Measurements from ENCODE around the gene ACVRL1. TPM values are rescaled to one million over a fixed set of nuclear protein-coding genes. Genes with fewer than 3 reads are reported as not detected.

ACVRL1 gene
- total and polyA plus RNA-seq, 10 of the 15 experiments (the other 5 are each of a cell fraction or from before 2014, with no cell fraction given) = not detected

- Histone ChIP-seq H3K79me2 (ENCODE audit: control insufficient read depth, insufficient read depth, low read length) (no peaks in the 10 kb centered on the region), H3K9ac (ENCODE audit: control insufficient read depth, insufficient read depth, low read length) (no peak overlapping the region), H3K4me1 (ENCODE audit: control insufficient read depth, insufficient read depth, low read length) (no peaks in the 10 kb centered on the region), H3K4me3 (no peak overlapping the region), H4K20me1 (ENCODE audit: control insufficient read depth, insufficient read depth) (no peaks in the 10 kb centered on the region), H3K36me3 (ENCODE audit: control insufficient read depth in 2 of 2, insufficient read depth in 2 of 2, low read length in 1 of 2) (no peaks in the 10 kb centered on the region), H2AFZ (ENCODE audit: control insufficient read depth, low read depth, low read length) (no peak overlapping the region), H3K27ac (ENCODE audit: control insufficient read depth, insufficient read depth) (no peak overlapping the region), H3K4me2 (ENCODE audit: control insufficient read depth, insufficient read depth) (no peak overlapping the region), H3K27me3 (replicated peaks in 1 of 2; ENCODE audit: control insufficient read depth in 2 of 2, insufficient read depth in 2 of 2, low read length in 1 of 2) (peaks cover 0 to 1% of the 10 kb centered on the region in 2 experiments; a peak in 2 of 4 replicates), H3K9me3 (replicated peaks; ENCODE audit: control insufficient read depth, insufficient read depth, low read length) (peaks cover 8% of the 10 kb centered on the region; the same call in 2 of the 3 replicates)
- ChIA-PET CTCF (no interaction called here), RAD21 (ENCODE audit: unreplicated experiment) (no interaction called here), SMC1A (ENCODE audit: uncharacterized antibody, unreplicated experiment) (no interaction called here), POLR2A (no interaction called here)
- BruUV-seq (replicated peaks) = no TSS peak
- 18% methylated on average over 6 of the region's 6 CpGs for WGBS (ENCODE audit: insufficient coverage, insufficient replicate concordance, low lambda C conversion rate, missing lambda C conversion rate)
- in situ Hi-C loops (cut with MboI) = no loop called here
- FAIRE-seq (no peak), ATAC-seq (no peak), DNase-seq (ENCODE audit: low read depth, low spot score) (no peak)
- TF ChIP-seq EGR1 (IDR thresholded peaks at IDR 0.05; ENCODE audit: borderline replicate concordance in 1 of 2, low read depth in 2 of 2, low read length in 2 of 2) = no peak
- intact Hi-C loops (cut with micrococcal nuclease; ENCODE audit: unreplicated experiment) = no loop called here
Observed at GRCh38 chr12:51942501-51943000, 35.2 kb downstream of the ACVRL1 start.

DNA sequence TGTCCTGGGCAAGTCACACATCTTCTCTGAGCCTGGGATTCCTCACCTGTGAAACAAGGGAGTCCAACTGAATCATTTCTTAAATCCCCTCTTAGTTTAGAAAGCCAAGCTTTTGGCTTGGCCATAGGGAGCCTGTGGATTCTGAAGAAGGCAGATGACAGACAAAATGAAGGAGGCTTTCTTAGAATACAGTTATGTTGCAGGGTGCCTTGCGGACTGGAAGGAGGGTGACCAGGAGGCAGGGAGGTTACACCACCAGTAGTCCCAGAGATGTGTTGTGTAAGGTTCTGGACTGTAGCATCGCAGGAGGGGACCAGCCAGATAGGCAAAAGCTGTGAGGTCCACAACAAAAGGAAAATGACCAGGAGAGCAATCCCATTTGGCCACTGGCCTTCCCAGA, 36.0 kb downstream of the ACVRL1 start:
- TF ChIP-seq NRF1 (conservative IDR thresholded peaks at IDR 0.05; ENCODE audit: low read depth, low read length) (no peak), DPF2 (IDR thresholded peaks at IDR 0.05) (no peak), JUNB (IDR thresholded peaks at IDR 0.05) (no peak), NFXL1 (IDR thresholded peaks at IDR 0.05; ENCODE audit: borderline replicate concordance) (no peak), TCF7 (IDR thresholded peaks at IDR 0.05; ENCODE audit: borderline replicate concordance) (no peak), CEBPB (IDR thresholded peaks at IDR 0.05; ENCODE audit: borderline replicate concordance in 1 of 2, low read depth in 2 of 2, low read length in 2 of 2) (no peak), HDAC6 (IDR thresholded peaks at IDR 0.05; ENCODE audit: unreplicated experiment) (no peak), RUNX3 (IDR thresholded peaks at IDR 0.05; ENCODE audit: low read length) (no peak), SPI1 (IDR thresholded peaks at IDR 0.05; ENCODE audit: borderline replicate concordance, insufficient read depth, low read depth, low read length) (no peak), CHD4 (IDR thresholded peaks at IDR 0.05) (no peak)
- TF ChIP-seq, protein P1, sequence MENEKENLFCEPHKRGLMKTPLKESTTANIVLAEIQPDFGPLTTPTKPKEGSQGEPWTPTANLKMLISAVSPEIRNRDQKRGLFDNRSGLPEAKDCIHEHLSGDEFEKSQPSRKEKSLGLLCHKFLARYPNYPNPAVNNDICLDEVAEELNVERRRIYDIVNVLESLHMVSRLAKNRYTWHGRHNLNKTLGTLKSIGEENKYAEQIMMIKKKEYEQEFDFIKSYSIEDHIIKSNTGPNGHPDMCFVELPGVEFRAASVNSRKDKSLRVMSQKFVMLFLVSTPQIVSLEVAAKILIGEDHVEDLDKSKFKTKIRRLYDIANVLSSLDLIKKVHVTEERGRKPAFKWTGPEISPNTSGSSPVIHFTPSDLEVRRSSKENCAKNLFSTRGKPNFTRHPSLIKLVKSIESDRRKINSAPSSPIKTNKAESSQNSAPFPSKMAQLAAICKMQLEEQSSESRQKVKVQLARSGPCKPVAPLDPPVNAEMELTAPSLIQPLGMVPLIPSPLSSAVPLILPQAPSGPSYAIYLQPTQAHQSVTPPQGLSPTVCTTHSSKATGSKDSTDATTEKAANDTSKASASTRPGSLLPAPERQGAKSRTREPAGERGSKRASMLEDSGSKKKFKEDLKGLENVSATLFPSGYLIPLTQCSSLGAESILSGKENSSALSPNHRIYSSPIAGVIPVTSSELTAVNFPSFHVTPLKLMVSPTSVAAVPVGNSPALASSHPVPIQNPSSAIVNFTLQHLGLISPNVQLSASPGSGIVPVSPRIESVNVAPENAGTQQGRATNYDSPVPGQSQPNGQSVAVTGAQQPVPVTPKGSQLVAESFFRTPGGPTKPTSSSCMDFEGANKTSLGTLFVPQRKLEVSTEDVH (IDR thresholded peaks at IDR 0.05; ENCODE audit: low read depth, partially characterized antibody) = no peak
- ATAC-seq = no peak

More for the DNA sequence above, 36.0 kb downstream of the ACVRL1 start:
- peaks cover 8% of the 10 kb centered on the region; the same call in 2 of the 3 replicates for H3K9me3 ChIP-seq (replicated peaks; ENCODE audit: control insufficient read depth, insufficient read depth, low read length)
- H3K27ac ChIP-seq (ENCODE audit: control insufficient read depth, insufficient read depth) = no peak overlapping the region
- in situ Hi-C loops (cut with MboI) = no loop called here
- no peaks in the 10 kb centered on the region for H3K79me2 ChIP-seq (ENCODE audit: control insufficient read depth, insufficient read depth, low read length)
- POLR2A ChIA-PET = no interaction called here
- H3K4me1 ChIP-seq (ENCODE audit: control insufficient read depth, insufficient read depth, low read length) = no peaks in the 10 kb centered on the region
- H3K36me3 ChIP-seq (ENCODE audit: control insufficient read depth in 2 of 2, insufficient read depth in 2 of 2, low read length in 1 of 2) = no peaks in the 10 kb centered on the region
- 63% methylated on average over 2 of the region's 2 CpGs for whole genome bisulfite sequencing (ENCODE audit: insufficient coverage, insufficient replicate concordance, low lambda C conversion rate, missing lambda C conversion rate)
- H3K27me3 ChIP-seq (replicated peaks in 1 of 2; ENCODE audit: control insufficient read depth in 2 of 2, insufficient read depth in 2 of 2, low read length in 1 of 2) = peaks cover 0 to 3% of the 10 kb centered on the region in 2 experiments; a peak in 3 of 4 replicates
- no peak for FAIRE-seq
- no peak overlapping the region for H3K9ac ChIP-seq (ENCODE audit: control insufficient read depth, insufficient read depth, low read length)
- H2AFZ ChIP-seq (ENCODE audit: control insufficient read depth, low read depth, low read length) = no peak overlapping the region
- SMC1A ChIA-PET (ENCODE audit: uncharacterized antibody, unreplicated experiment) = no interaction called here
- RAD21 ChIA-PET (ENCODE audit: unreplicated experiment) = no interaction called here
- no TSS peak for BruUV-seq (replicated peaks)
- H3K4me3 ChIP-seq = no peak overlapping the region
- CTCF ChIA-PET = no interaction called here
- intact Hi-C loops (cut with micrococcal nuclease; ENCODE audit: unreplicated experiment) = no loop called here
- no peak overlapping the region for H3K4me2 ChIP-seq (ENCODE audit: control insufficient read depth, insufficient read depth)
- H4K20me1 ChIP-seq (ENCODE audit: control insufficient read depth, insufficient read depth) = no peaks in the 10 kb centered on the region
- DNase-seq (ENCODE audit: low read depth, low spot score) = no peak

Measured in GM12878 (cell line).